Right atrium auricular region (tissue), 2 donors: Measurements from ENCODE around the gene DISC1. TPM values are rescaled to one million over a fixed set of nuclear protein-coding genes. Genes with fewer than 3 reads are reported as not detected.

ENCODE experiments used
- DNase-seq: peaks from one replicate; pipeline ENCODE4 v3.0.0-alpha.2; 2019; ENCODE audit warnings: low spot score
- H3K27ac ChIP-seq, 2 donors: fragments of 200-600 bp; sonication (generic); 1 replicate in 1 of 2; 2 replicates in 1 of 2; pipeline ENCODE4 v1.5.1; 2016 to 2019
- H3K27me3 ChIP-seq, 2 donors: fragments of 200-600 bp; sonication (generic); one replicate each; pipeline versions ENCODE4 v1.5.1 to v1.6.0; 2017 to 2019
- H3K36me3 ChIP-seq: fragments of 200-600 bp; sonication (generic); one replicate; pipeline ENCODE4 v1.5.1; 2016
- H3K4me1 ChIP-seq, 2 donors: fragments of 200-600 bp; sonication (generic); one replicate each; pipeline versions ENCODE4 v1.5.1 to v1.6.0; 2017 to 2019
- H3K4me3 ChIP-seq, 2 donors: fragments of 200-600 bp; sonication (generic); 1 replicate in 1 of 2; 2 replicates in 1 of 2; pipeline ENCODE4 v1.5.1; 2017 to 2019; ENCODE audit warnings: mild to moderate bottlenecking in 1 of 2, moderate library complexity in 1 of 2
- H3K9me3 ChIP-seq, 2 donors: fragments of 200-600 bp; sonication (generic); one replicate each; pipeline ENCODE4 v1.5.1; 2019
- CTCF ChIP-seq, 2 donors: fragments of 200-600 bp; sonication (generic); IDR thresholded peaks; one replicate each; pipeline ENCODE4 v1.5.1; 2019; ENCODE audit warnings: antibody characterized with exemption in 2 of 2
- total RNA-seq, 2 donors: library from RNA; depleted of rRNA; stranded (reverse); fragments of >200 nt; gene quantifications; one replicate each; pipeline ENCODE4 v1.1.0, GENCODE V29; 2016

Gene DISC1
- total RNA-seq, 2 donors from 2014 or later: 1.8 to 5.3 TPM

- H3K9me3 ChIP-seq: no peaks in the 10 kb centered on the region
- H3K27me3 ChIP-seq: no peaks in the 10 kb centered on the region
- no peak for TF ChIP-seq CTCF (IDR thresholded peaks at IDR 0.05)
- H3K36me3 ChIP-seq: no peaks in the 10 kb centered on the region
- peak overlapping the region in 1 of 2 donors; percentile 25 for H3K4me3 ChIP-seq
- no peak for DNase-seq
- peak overlapping the region in 1 of 2 donors; percentile 55 for H3K27ac ChIP-seq
- no peaks in the 10 kb centered on the region for H3K4me1 ChIP-seq
Observed at GRCh38 chr1:231971397-231972110, 345.0 kb downstream of the DISC1 start.

GRCh38 chr1:231972111-231972445 lies 345.5 kb downstream of the DISC1 start:
- no peak for TF ChIP-seq CTCF (IDR thresholded peaks at IDR 0.05)
- no peaks in the 10 kb centered on the region for H3K9me3 ChIP-seq
- H3K4me1 ChIP-seq: no peaks in the 10 kb centered on the region
- H3K27ac ChIP-seq: peak overlapping the region in 1 of 2 donors; percentile 55
- no peaks in the 10 kb centered on the region for H3K27me3 ChIP-seq
- H3K4me3 ChIP-seq: peak overlapping the region in 1 of 2 donors; percentile 25
- no peak for DNase-seq
- no peaks in the 10 kb centered on the region for H3K36me3 ChIP-seq

GRCh38 chr1:231973830-231974229 lies 347.2 kb downstream of the DISC1 start:
- DNase-seq: no peak
- Histone ChIP-seq H3K27me3 (no peaks in the 10 kb centered on the region), H3K9me3 (no peaks in the 10 kb centered on the region), H3K27ac (no peak overlapping the region), H3K4me1 (no peaks in the 10 kb centered on the region), H3K36me3 (no peaks in the 10 kb centered on the region), H3K4me3 (no peak overlapping the region)
- TF ChIP-seq CTCF (IDR thresholded peaks at IDR 0.05): no peak

GRCh38 chr1:231976231-231976630 lies 349.6 kb downstream of the DISC1 start:
- Histone ChIP-seq H3K36me3 (no peaks in the 10 kb centered on the region), H3K27me3 (no peaks in the 10 kb centered on the region), H3K4me1 (no peaks in the 10 kb centered on the region), H3K4me3 (no peak overlapping the region), H3K27ac (no peak overlapping the region), H3K9me3 (no peaks in the 10 kb centered on the region)
- TF ChIP-seq CTCF (IDR thresholded peaks at IDR 0.05): no peak
- no peak for DNase-seq

GRCh38 chr1:231981675-231982074 lies 355.1 kb downstream of the DISC1 start:
- Histone ChIP-seq H3K36me3 (no peaks in the 10 kb centered on the region), H3K27me3 (no peaks in the 10 kb centered on the region), H3K27ac (peak overlapping the region in 1 of 2 donors; percentile 14), H3K4me1 (no peaks in the 10 kb centered on the region), H3K4me3 (no peak overlapping the region), H3K9me3 (no peaks in the 10 kb centered on the region)
- no peak for DNase-seq
- TF ChIP-seq CTCF (IDR thresholded peaks at IDR 0.05): no peak
